GM18907 (cell line): ENCODE results near the gene EFCAB11.
"Not testable (repeated sequence)": the region's sequence is repeated elsewhere in the genome, so short reads cannot be mapped to it uniquely, and the experiment has no call there.

ENCODE experiments used
- ATAC-seq: cut with Tn5 transposase; IDR thresholded peaks from one replicate; pipeline ENCODE4 v1.9.1; 2021; ENCODE audit warnings: mild to moderate bottlenecking, moderate library complexity; ENCODE audit not compliant: unreplicated experiment

EFCAB11 gene

GRCh38 chr14:89912221-89912620, 42.3 kb downstream of the EFCAB11 start:
- no peak for ATAC-seq

GRCh38 chr14:89911010-89911919, 43.3 kb downstream of the EFCAB11 start:
- ATAC-seq: no peak

- no peak for ATAC-seq
Observed at GRCh38 chr14:89910691-89911009, 43.9 kb downstream of the EFCAB11 start.

GRCh38 chr14:89909586-89909985, 44.9 kb downstream of the EFCAB11 start:
- ATAC-seq: no peak

GRCh38 chr14:89908712-89909450, 45.6 kb downstream of the EFCAB11 start:
- ATAC-seq: no peak

GRCh38 chr14:89907655-89908054, 46.9 kb downstream of the EFCAB11 start:
- no peak for ATAC-seq

- ATAC-seq: no peak
Observed at GRCh38 chr14:89906000-89906399, 48.5 kb downstream of the EFCAB11 start.

- no peak for ATAC-seq
Observed at GRCh38 chr14:89903340-89903952, 51.1 kb downstream of the EFCAB11 start.

GRCh38 chr14:89902881-89903280, 51.6 kb downstream of the EFCAB11 start:
- no peak for ATAC-seq

GRCh38 chr14:89900802-89901201, 53.7 kb downstream of the EFCAB11 start:
- no peak for ATAC-seq

GRCh38 chr14:89899917-89900663, 54.4 kb downstream of the EFCAB11 start:
- ATAC-seq: no peak

- ATAC-seq: no peak
Observed at GRCh38 chr14:89899291-89899690, 55.2 kb downstream of the EFCAB11 start.

GRCh38 chr14:89893388-89893787, 61.1 kb downstream of the EFCAB11 start:
- not testable (repeated sequence) for ATAC-seq

- ATAC-seq: no peak
Observed at GRCh38 chr14:89892953-89893352, 61.6 kb downstream of the EFCAB11 start.

- ATAC-seq: not testable (repeated sequence)
Observed at GRCh38 chr14:89891721-89892120, 62.8 kb downstream of the EFCAB11 start.

- ATAC-seq: no peak
Observed at GRCh38 chr14:89891055-89891454, 63.5 kb downstream of the EFCAB11 start.

GRCh38 chr14:89890589-89890988, 63.9 kb downstream of the EFCAB11 start:
- no peak for ATAC-seq

GRCh38 chr14:89889626-89890025, 64.9 kb downstream of the EFCAB11 start:
- no peak for ATAC-seq

GRCh38 chr14:89884761-89885160, 69.8 kb downstream of the EFCAB11 start:
- no peak for ATAC-seq

- peak; percentile 52 for ATAC-seq
Observed at GRCh38 chr14:89881839-89882238, 72.7 kb downstream of the EFCAB11 start.

GRCh38 chr14:89874091-89874490, 80.4 kb downstream of the EFCAB11 start:
- not testable (repeated sequence) for ATAC-seq
